Panc1 (cell line): ENCODE data around the gene HOXA13. TPM values are rescaled to one million over a fixed set of nuclear protein-coding genes. Genes with fewer than 3 reads are reported as not detected.

Experiments used
- ATAC-seq: fragments of 200-7000 bp; cut with Tn5 transposase; 2 replicates; pipeline ENCODE4 v1.9.1; 2020; ENCODE audit warnings: mild to moderate bottlenecking, moderate library complexity
- BruUV-seq: library from RNA; stranded (reverse); fragments of 400-500 nt; replicated peaks from 2 replicates; lab custom pipeline; 2021; lab: Mats Ljungman, UMichigan
- CTCF ChIA-PET: fragments of 300-600 bp; sonication (Branson Sonifier 250); formaldehyde crosslinking; loops from one replicate; lab custom pipeline; 2022; ENCODE audit warnings: antibody characterized with exemption; lab: Charles Lee
- POLR2A ChIA-PET: fragments of 300-600 bp; sonication (Branson Sonifier 250); formaldehyde crosslinking; loops from one replicate; lab custom pipeline; 2022; ENCODE audit warnings: antibody characterized with exemption; lab: Charles Lee
- DNase-seq: peaks from one replicate; pipeline ENCODE4 v3.0.0-alpha.2; 2010; ENCODE audit warnings: low read depth, low spot score
- H3K27ac ChIP-seq: 2 replicates; pipeline ENCODE4 v1.5.1; 2011; ENCODE audit warnings: mild to moderate bottlenecking, low read length, inconsistent platforms
- H3K27me3 ChIP-seq: fragments of 200-500 bp; sonication (Bioruptor generic); 2 replicates; pipeline ENCODE4 v1.6.0; 2014; ENCODE audit warnings: low read length, inconsistent platforms; ENCODE audit not compliant: control insufficient read depth, insufficient read depth
- H3K36me3 ChIP-seq: fragments of 200-500 bp; sonication (Bioruptor generic); 2 replicates; pipeline ENCODE4 v1.5.1; 2014; ENCODE audit warnings: inconsistent platforms, mild to moderate bottlenecking, low read length, moderate library complexity; ENCODE audit not compliant: control insufficient read depth, insufficient read depth
- H3K4me1 ChIP-seq: 2 replicates; pipeline ENCODE4 v1.5.1; 2011; ENCODE audit warnings: inconsistent platforms, mild to moderate bottlenecking, low read length, moderate library complexity; ENCODE audit not compliant: control insufficient read depth, insufficient read depth
- H3K4me3 ChIP-seq, 2 experiments: 2 replicates each; pipeline ENCODE4 v1.5.1; 2011 to 2012; ENCODE audit warnings: low read depth in 2 of 2, low read length in 2 of 2, mild to moderate bottlenecking in 2 of 2, inconsistent platforms in 1 of 2, moderate library complexity in 1 of 2
- H3K9me3 ChIP-seq: fragments of 200-500 bp; sonication (Bioruptor generic); 2 replicates; pipeline ENCODE4 v1.5.1; 2014; ENCODE audit warnings: low read depth, mild to moderate bottlenecking, inconsistent platforms, low read length, moderate library complexity; ENCODE audit not compliant: control insufficient read depth, insufficient read depth
- CTCF ChIP-seq: fragments of 450-650 bp; IDR thresholded peaks from 2 replicates; pipeline ENCODE4 v1.5.1; 2017; ENCODE audit warnings: mild to moderate bottlenecking
- POLR2AphosphoS5 ChIP-seq: IDR thresholded peaks from 2 replicates; pipeline ENCODE4 v1.6.1; 2012; ENCODE audit warnings: mild to moderate bottlenecking, low read depth, low read length, moderate library complexity
- REST ChIP-seq, 2 experiments: IDR thresholded peaks; 2 replicates each; pipeline ENCODE4 v1.6.1; 2011 to 2012; ENCODE audit warnings: low read depth in 2 of 2, control low read depth in 1 of 2, low read length in 1 of 2, mild to moderate bottlenecking in 1 of 2, moderate library complexity in 1 of 2; ENCODE audit not compliant: insufficient read depth in 1 of 2
- SIN3A ChIP-seq: IDR thresholded peaks from 2 replicates; pipeline ENCODE4 v1.6.1; 2012; ENCODE audit warnings: low read depth, mild to moderate bottlenecking, low read length, moderate library complexity, borderline replicate concordance; ENCODE audit not compliant: insufficient read depth
- TCF7L2 ChIP-seq: IDR thresholded peaks from 2 replicates; pipeline ENCODE4 v1.6.1; 2011; ENCODE audit warnings: mild to moderate bottlenecking, low read depth, low read length, inconsistent platforms
- in situ Hi-C: cut with HindIII; loops from 2 replicates; pipeline ENCODE4 v1.10.0; 2016; ENCODE audit warnings: low sequenced_read_pairs, low pct_unique_long_range_greater_than_20kb
- intact Hi-C: fragments of 100-400 bp; cut with micrococcal nuclease; formaldehyde crosslinking; loops from one replicate; pipeline ENCODE4 v1.10.0; 2022; ENCODE audit not compliant: unreplicated experiment
- total RNA-seq: library from RNA; stranded (reverse); gene quantifications from one replicate; pipeline ENCODE4 v1.2.1, GENCODE V29; 2021; ENCODE audit not compliant: unreplicated experiment

Gene HOXA13
- total RNA-seq, 1 experiment from 2014 or later = 1.2 TPM

- TF ChIP-seq CTCF (no peak), SIN3A (no peak), POLR2AphosphoS5 (no peak), REST (IDR thresholded peaks at IDR 0.05; ENCODE audit: insufficient read depth in 1 of 2, low read depth in 2 of 2, low read length in 1 of 2) (no peak), TCF7L2 (no peak)
- Histone ChIP-seq H3K4me1 (peaks cover 4% of the 10 kb centered on the region; the same call in 1 of the 2 replicates), H3K36me3 (no peaks in the 10 kb centered on the region), H3K4me3 (no peak overlapping the region), H3K9me3 (no peaks in the 10 kb centered on the region), H3K27me3 (no peaks in the 10 kb centered on the region; the same call in 1 of the 2 replicates), H3K27ac (no peak overlapping the region)
- ChIA-PET POLR2A (no interaction called here), CTCF (no interaction called here)
- in situ Hi-C loops (no loop called here), intact Hi-C loops (no loop called here)
- no peak for DNase-seq
- no peak for ATAC-seq
- BruUV-seq = no TSS peak
Observed at GRCh38 chr7:27193335-27194001, 6.4 kb downstream of the HOXA13 start.

GRCh38 chr7:27192546-27193334 is 7.2 kb downstream of the HOXA13 start:
- no peak overlapping the region for H3K27ac ChIP-seq
- TF ChIP-seq TCF7L2 (no peak), REST (IDR thresholded peaks at IDR 0.05; ENCODE audit: insufficient read depth in 1 of 2, low read depth in 2 of 2, low read length in 1 of 2) (no peak), SIN3A (no peak), POLR2AphosphoS5 (no peak), CTCF (no peak)
- ChIA-PET CTCF (no interaction called here), POLR2A (interaction anchor here (0.7 kb wide), 1 partner anchor 185 kb away, joined by 6 read pairs; no protein-coding TSS in a partner anchor)
- H3K4me1 ChIP-seq = peaks cover 4% of the 10 kb centered on the region; the same call in 1 of the 2 replicates
- no TSS peak for BruUV-seq
- intact Hi-C loops (no loop called here), in situ Hi-C loops (no loop called here)
- H3K27me3 ChIP-seq = no peaks in the 10 kb centered on the region; the same call in 1 of the 2 replicates
- no peaks in the 10 kb centered on the region for H3K36me3 ChIP-seq
- ATAC-seq (no peak), DNase-seq (no peak)
- H3K4me3 ChIP-seq = no peak overlapping the region; a peak in 1 of 4 replicates
- no peaks in the 10 kb centered on the region for H3K9me3 ChIP-seq
